ENCODE data around the gene NKG7.

Gene NKG7

DNA sequence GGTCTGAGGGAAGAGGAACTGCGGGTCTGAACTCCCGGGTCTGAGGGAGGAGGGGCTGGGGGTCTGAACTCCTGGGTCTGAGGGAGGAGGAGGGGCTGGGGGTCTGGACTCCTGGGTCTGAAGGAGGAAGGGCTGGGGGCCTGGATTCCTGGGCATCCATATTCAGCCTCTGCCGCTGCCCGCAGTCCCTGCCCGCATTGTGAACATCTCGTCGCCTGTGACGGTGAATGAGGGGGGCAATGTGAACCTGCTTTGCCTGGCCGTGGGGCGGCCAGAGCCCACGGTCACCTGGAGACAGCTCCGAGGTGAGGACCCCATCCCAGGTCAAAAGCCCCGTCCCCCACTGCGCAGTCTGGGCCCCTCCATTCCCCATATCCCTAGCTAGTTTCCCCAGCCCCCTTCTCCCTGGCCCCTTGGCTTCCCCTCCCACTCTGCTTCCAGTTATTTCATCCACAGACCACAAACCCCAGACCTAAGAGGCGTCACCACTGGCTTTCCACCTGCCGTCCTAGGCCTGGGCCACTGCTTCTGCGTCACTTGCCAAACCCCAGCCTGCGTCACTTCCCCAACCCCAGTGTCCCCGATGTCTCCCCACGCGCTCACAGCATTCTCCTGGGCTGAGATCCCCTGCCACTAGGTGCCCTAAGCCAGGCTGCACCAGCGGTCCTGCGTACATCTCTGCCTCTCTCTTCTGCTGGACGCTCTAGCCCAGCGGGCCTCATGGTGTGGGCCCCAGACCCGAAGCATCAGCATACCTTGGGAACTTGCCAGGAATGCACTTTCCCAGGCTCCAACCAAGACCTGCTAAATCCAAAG lies 47.1 kb downstream of the NKG7 start:
- no peak for TF ChIP-seq CTCF (conservative IDR thresholded peaks at IDR 0.05; ENCODE audit: low read depth, low read length)
- H3K4me3 ChIP-seq (ENCODE audit: low read length): no peak overlapping the region
- DNase-seq (ENCODE audit: low read depth): no peak

- no peak overlapping the region for H3K4me3 ChIP-seq (ENCODE audit: low read length)
- no peak for TF ChIP-seq CTCF (conservative IDR thresholded peaks at IDR 0.05; ENCODE audit: low read depth, low read length)
- no peak for DNase-seq (ENCODE audit: low read depth)
Measured at GRCh38 chr19:51324167-51324481, 48.3 kb downstream of the NKG7 start.

GRCh38 chr19:51323481-51324166 lies 48.8 kb downstream of the NKG7 start:
- no peak for DNase-seq (ENCODE audit: low read depth)
- H3K4me3 ChIP-seq (ENCODE audit: low read length): no peak overlapping the region
- no peak for TF ChIP-seq CTCF (conservative IDR thresholded peaks at IDR 0.05; ENCODE audit: low read depth, low read length)

- TF ChIP-seq CTCF (conservative IDR thresholded peaks at IDR 0.05; ENCODE audit: low read depth, low read length): no peak
Measured at GRCh38 chr19:51321799-51322198, 50.7 kb downstream of the NKG7 start.

More at GRCh38 chr19:51321799-51322198, 50.7 kb downstream of the NKG7 start:
- H3K4me3 ChIP-seq (ENCODE audit: low read length): no peak overlapping the region
- DNase-seq (ENCODE audit: low read depth): no peak

All from retinal pigment epithelial cell (primary cell).